ENCODE results near the gene KRTAP13-3. TPM values are rescaled to one million over a fixed set of nuclear protein-coding genes. Genes with fewer than 3 reads are reported as not detected.

KRTAP13-3 gene
- total RNA-seq, 2 donors from 2014 or later, result not detected

DNA sequence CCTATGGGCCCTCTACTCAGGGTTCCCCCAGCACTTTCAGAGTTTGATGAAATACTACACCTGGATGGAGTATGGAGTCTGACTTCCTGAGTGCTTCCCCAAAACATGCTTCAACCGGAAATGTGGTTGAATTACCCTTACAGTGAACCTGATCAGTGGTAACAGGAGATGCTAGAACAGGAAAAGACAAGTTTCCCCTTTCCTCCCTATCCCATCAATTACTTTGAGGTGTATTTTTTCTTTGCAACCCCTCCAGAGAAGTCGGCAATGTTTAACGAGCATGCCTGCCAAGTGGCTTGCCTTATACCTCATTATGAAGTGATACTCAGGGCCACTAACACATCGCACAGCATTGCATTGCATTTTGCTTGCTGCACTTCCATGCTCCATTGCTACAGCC is 21.3 kb upstream of the KRTAP13-3 start:
- H3K27ac ChIP-seq, result no peak overlapping the region
- H3K9me3 ChIP-seq, result no peaks in the 10 kb centered on the region
- TF ChIP-seq, protein P1, sequence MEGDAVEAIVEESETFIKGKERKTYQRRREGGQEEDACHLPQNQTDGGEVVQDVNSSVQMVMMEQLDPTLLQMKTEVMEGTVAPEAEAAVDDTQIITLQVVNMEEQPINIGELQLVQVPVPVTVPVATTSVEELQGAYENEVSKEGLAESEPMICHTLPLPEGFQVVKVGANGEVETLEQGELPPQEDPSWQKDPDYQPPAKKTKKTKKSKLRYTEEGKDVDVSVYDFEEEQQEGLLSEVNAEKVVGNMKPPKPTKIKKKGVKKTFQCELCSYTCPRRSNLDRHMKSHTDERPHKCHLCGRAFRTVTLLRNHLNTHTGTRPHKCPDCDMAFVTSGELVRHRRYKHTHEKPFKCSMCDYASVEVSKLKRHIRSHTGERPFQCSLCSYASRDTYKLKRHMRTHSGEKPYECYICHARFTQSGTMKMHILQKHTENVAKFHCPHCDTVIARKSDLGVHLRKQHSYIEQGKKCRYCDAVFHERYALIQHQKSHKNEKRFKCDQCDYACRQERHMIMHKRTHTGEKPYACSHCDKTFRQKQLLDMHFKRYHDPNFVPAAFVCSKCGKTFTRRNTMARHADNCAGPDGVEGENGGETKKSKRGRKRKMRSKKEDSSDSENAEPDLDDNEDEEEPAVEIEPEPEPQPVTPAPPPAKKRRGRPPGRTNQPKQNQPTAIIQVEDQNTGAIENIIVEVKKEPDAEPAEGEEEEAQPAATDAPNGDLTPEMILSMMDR (IDR thresholded peaks at IDR 0.05), result no peak
- TF ChIP-seq POLR2A (IDR thresholded peaks at IDR 0.05), result no peak
- no peaks in the 10 kb centered on the region for H3K4me1 ChIP-seq
- H3K36me3 ChIP-seq (replicated peaks in 1 of 2; ENCODE audit: insufficient read depth in 1 of 2, low read depth in 2 of 2), result no peaks in the 10 kb centered on the region
- no peaks in the 10 kb centered on the region for H3K27me3 ChIP-seq
- H3K4me3 ChIP-seq, result no peak overlapping the region
- intact Hi-C loops (cut with DNase I), result no loop called here
- WGBS, 2 donors, result 32 to 43% methylated on average over 4 of the region's 4 CpGs
- ATAC-seq (no peak), DNase-seq (no peak)

DNA sequence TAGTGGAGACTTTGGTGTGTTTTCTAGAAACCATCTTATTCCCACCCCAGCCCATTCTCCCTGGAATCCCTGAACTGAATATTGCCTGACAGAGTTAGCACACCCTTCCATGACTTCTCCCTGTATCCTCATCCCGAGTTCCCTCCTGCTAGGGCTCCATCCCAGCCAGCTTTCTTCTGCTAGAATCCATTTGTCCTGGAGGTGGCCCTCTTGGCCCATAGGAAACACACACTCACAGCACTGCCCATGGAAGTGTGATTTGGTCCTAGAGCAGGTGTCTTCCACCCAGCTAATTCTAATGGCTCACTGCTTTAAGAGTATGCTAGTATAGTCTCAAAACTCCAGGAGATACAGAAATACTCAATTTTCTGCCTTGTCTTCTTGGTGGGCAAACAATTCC is 18.5 kb upstream of the KRTAP13-3 start:
- Histone ChIP-seq H3K4me3 (no peak overlapping the region), H3K27ac (no peak overlapping the region), H3K4me1 (no peaks in the 10 kb centered on the region), H3K36me3 (replicated peaks in 1 of 2; ENCODE audit: insufficient read depth in 1 of 2, low read depth in 2 of 2) (no peaks in the 10 kb centered on the region), H3K27me3 (no peaks in the 10 kb centered on the region), H3K9me3 (no peaks in the 10 kb centered on the region)
- no peak for TF ChIP-seq POLR2A (IDR thresholded peaks at IDR 0.05)
- TF ChIP-seq, protein P1 (IDR thresholded peaks at IDR 0.05), result no peak
- DNase-seq (no peak), ATAC-seq (no peak)
- intact Hi-C loops (cut with DNase I), result no loop called here
- 25 to 39% methylated on average over 1 of the region's 1 CpG for WGBS, 2 donors

DNA sequence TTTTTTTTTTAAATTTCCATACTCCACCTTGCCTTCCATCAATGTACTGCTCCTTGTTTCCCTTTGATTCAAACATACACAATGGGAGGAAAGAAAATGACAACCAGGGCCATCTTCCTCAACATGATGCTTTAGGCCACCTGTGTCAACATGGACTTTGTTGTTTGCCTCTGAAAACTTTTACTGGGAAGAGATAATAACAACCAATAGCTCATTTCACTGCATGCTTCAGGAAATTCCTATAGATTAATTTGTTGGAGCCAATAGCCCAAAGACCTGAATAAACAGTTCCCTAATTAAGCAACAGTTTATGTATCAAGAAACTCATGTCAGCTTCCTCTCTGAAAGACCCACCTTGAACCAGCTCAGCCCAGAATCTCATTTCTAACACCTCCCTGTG is 17.5 kb upstream of the KRTAP13-3 start:
- TF ChIP-seq, protein P1 (IDR thresholded peaks at IDR 0.05), result no peak
- no peak for TF ChIP-seq POLR2A (IDR thresholded peaks at IDR 0.05)
- DNase-seq (no peak), ATAC-seq (no peak)
- intact Hi-C loops (cut with DNase I), result no loop called here
- Histone ChIP-seq H3K27ac (no peak overlapping the region), H3K4me1 (no peaks in the 10 kb centered on the region), H3K9me3 (no peaks in the 10 kb centered on the region), H3K27me3 (no peaks in the 10 kb centered on the region), H3K4me3 (no peak overlapping the region), H3K36me3 (replicated peaks in 1 of 2; ENCODE audit: insufficient read depth in 1 of 2, low read depth in 2 of 2) (no peaks in the 10 kb centered on the region)

DNA sequence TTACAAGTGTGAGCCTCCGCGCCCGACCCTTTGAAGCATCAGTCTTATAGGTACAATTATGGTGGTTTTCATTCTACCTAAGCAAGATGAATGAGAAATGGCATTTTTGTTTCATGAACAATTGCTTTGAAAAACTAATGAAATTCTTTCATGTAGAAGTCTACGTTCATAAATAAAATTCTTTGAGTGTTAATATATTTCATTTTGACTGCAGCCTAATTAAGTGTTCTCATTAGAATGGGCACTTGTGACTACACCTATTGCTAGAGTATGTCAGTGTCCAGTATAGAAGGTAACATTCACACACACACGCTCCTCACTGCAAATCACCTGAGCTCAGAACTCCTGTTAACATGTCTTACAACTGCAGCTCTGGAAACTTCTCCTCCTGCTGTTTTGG is 14.2 kb upstream of the KRTAP13-3 start, which contains the start of gene KRTAP15-1:
TSS of gene KRTAP15-1 (plus strand) at position 301 of the 400 bp plus-strand sequence. CDS start at position 354, 53 bp downstream.
- no peak for DNase-seq
- intact Hi-C loops (cut with DNase I), result no loop called here
- TF ChIP-seq POLR2A (IDR thresholded peaks at IDR 0.05), result no peak
- TF ChIP-seq, protein P1 (IDR thresholded peaks at IDR 0.05), result no peak
- H3K4me3 ChIP-seq, result no peak within 1 kb of the TSS
- WGBS, 2 donors, result 78 to 84% methylated on average over 5 of the region's 5 CpGs
- no peak for ATAC-seq
- H3K9me3 ChIP-seq, result no peaks in the 10 kb centered on the region
- H3K27ac ChIP-seq, result no peak within 1 kb of the TSS
- H3K27me3 ChIP-seq, result no peaks in the 10 kb centered on the region
- no peaks in the 10 kb centered on the region for H3K4me1 ChIP-seq
- no peaks in the 10 kb centered on the region for H3K36me3 ChIP-seq (replicated peaks in 1 of 2; ENCODE audit: insufficient read depth in 1 of 2, low read depth in 2 of 2)

DNA sequence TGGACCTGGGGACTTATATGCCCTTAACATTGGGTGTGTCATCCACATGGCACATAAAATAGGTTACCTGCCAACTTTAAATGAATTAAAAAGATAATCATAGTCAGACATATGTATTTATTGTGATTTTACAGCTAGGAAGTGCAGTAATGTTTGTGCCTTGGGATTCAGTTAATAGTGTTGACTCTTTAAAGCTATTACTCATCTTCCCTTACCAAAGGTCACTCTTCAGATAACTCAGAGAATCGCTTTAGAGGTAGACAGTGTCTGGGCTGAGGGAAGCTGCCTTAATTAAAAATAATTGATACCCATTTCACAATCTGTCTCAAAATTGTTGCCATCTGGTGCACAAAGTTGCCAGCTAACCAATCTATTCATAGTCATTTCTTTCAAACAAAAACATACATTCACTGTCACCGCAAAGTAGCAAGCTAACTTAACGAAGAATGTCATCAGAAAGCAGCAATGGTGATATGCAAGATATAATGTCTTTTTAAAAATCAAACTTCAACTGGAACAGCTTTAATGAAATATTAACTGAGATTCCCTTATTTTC is 11.4 kb upstream of the KRTAP13-3 start:
- intact Hi-C loops (cut with DNase I), result no loop called here
- ATAC-seq (no peak), DNase-seq (no peak)
- H3K27me3 ChIP-seq, result no peaks in the 10 kb centered on the region
- H3K4me3 ChIP-seq, result no peak overlapping the region
- 55 to 56% methylated on average over 3 of the region's 3 CpGs for whole genome bisulfite sequencing, 2 donors
- H3K9me3 ChIP-seq, result no peaks in the 10 kb centered on the region
- TF ChIP-seq POLR2A (IDR thresholded peaks at IDR 0.05), result no peak
- no peaks in the 10 kb centered on the region for H3K4me1 ChIP-seq
- H3K27ac ChIP-seq, result no peak overlapping the region
- no peaks in the 10 kb centered on the region for H3K36me3 ChIP-seq (replicated peaks in 1 of 2; ENCODE audit: insufficient read depth in 1 of 2, low read depth in 2 of 2)

All from body of pancreas (tissue), 4 donors.